Measurements from ENCODE around the gene PTPRA.
"Not testable (repeated sequence)": the region's sequence is repeated elsewhere in the genome, so short reads cannot be mapped to it uniquely, and the experiment has no call there.

The PTPRA gene, protein sequence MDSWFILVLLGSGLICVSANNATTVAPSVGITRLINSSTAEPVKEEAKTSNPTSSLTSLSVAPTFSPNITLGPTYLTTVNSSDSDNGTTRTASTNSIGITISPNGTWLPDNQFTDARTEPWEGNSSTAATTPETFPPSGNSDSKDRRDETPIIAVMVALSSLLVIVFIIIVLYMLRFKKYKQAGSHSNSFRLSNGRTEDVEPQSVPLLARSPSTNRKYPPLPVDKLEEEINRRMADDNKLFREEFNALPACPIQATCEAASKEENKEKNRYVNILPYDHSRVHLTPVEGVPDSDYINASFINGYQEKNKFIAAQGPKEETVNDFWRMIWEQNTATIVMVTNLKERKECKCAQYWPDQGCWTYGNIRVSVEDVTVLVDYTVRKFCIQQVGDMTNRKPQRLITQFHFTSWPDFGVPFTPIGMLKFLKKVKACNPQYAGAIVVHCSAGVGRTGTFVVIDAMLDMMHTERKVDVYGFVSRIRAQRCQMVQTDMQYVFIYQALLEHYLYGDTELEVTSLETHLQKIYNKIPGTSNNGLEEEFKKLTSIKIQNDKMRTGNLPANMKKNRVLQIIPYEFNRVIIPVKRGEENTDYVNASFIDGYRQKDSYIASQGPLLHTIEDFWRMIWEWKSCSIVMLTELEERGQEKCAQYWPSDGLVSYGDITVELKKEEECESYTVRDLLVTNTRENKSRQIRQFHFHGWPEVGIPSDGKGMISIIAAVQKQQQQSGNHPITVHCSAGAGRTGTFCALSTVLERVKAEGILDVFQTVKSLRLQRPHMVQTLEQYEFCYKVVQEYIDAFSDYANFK

DNA sequence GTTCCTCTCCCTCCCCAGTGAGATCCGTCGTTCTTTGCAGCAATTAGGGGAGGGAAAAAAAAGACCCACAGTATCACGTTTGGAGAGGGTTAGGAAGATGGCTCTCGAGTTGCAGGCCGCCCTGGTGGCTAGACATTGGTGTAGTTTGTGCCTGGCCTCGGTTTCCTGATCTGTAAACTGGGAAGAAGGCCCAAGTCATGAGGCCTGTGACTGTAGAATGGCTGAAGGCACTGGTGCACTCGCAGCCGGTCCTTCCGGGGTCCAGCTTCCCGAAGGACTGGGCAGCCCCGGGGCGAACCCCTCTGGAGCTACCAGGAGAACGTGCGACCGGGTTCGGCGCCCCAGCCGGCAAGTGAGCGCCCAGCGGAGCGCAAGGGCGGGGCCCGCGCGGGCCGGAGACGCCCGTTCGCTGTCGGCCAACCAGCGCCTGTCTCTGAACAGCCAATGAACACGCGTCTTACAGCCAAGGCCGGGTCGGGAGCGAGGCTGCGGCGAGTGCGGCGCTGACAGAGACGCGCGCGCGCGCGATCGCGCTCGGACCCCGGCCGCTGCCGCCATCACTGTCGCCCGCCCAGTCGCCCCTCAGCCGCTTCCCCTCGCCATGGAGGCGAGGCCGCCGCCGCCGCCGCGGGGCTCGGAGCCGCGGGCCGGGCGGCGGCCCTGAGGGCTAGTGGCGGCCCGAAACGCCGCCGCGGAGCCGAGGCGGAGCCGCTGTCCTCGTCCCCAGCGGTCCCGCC, at the start of gene PTPRA:
Gene PTPRA (plus strand): TSS at position 472 of the 737 bp plus-strand sequence. CDS start 90,797 bp downstream, outside the sequence.
- DNase-seq: peak; percentile 65

DNA sequence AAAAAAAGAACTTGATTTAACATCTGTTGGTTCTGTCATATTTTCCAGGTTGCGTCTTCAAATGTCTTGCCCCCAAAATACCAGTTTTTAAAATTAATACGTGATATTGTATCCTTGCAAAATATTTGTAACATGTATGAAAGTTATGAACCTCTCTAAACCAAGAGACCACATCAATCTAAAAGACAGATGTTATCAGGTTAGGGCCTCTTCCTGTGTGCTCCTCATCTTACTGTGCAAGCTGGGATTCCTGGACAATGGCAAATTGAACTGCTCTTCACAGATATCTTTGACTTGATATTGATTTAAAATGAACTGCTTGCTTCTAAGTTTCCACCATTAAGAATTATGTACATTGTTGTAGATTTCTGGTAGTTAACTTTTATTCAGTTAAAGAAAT, 47.5 kb upstream of the PTPRA start:
- no peak for DNase-seq

DNA sequence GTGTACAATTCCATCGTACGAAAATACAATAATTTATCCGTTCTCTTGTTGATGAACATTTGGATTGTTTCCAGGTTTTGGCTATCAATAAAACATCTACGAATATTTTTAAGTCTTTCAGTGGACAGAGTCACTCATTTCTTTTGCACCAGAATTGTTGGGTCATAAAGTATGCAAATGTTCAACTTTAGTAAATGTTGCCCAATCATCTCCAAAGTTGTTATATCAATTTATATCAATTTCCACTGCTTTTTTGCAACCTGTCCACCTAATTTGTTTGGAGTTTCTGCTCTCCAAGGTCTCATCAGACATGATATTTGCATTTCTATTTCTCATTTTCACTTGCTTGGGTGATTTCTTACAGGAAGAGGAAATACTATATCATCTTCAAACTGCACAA, 46.6 kb upstream of the PTPRA start:
- no peak for DNase-seq

DNA sequence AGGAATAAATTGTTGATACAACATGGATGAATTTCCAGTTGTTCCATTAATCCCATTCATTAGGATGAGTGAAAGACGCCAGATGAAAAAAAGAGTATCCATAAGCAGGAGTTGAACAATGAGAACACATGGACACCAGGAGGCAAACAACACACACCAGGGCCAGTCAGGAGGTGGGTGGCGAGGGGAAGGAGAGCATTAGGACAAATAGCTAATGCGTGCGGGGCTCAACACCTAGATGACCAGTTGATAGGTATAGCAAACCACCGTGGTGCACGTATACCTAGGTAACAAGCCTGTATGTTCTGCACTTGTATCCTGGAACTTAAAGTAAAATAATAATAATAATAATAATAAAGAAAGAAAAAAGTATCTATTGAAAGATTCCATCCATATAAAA, 43.9 kb upstream of the PTPRA start:
- no peak for DNase-seq

DNA sequence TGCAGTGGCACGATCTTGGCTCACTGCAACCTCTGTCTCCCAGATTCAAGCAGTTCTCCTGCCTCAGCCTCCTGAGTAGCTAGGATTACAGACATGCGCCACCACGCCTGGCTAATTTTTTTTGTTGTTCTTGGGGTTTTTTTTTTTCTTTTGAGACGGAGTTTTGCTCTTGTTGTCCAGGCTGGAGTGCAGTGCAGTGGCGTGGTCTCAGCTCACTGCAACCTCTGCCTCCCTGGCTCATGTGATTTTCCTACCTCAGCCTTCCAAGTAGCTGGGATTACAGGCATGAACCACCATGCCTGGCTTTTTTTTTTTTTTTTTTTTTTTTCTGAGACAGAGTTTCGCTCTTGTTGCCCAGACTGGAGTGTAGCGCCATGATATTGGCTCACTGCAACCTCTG, 42.1 kb upstream of the PTPRA start:
- DNase-seq: not testable (repeated sequence)

DNA sequence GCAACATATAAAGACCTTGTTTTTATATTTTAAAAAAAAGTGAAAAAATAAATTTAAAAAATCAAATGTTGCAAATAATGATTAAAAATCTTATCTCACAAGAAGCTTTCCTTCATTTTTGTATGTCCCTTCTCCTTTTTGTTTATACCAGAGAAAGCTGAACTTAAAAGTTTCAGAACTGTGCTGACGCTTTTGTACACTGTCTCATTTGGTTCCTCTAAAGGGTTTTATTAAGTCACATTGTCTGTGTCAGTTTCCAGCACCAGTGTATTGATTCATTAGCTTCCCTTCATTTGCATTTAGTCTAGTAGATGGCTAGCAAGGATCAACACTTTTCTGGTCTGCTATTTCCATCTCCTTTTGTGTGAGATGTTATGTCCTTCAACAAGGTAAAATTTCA, 39.5 kb upstream of the PTPRA start:
- DNase-seq: no peak

DNA sequence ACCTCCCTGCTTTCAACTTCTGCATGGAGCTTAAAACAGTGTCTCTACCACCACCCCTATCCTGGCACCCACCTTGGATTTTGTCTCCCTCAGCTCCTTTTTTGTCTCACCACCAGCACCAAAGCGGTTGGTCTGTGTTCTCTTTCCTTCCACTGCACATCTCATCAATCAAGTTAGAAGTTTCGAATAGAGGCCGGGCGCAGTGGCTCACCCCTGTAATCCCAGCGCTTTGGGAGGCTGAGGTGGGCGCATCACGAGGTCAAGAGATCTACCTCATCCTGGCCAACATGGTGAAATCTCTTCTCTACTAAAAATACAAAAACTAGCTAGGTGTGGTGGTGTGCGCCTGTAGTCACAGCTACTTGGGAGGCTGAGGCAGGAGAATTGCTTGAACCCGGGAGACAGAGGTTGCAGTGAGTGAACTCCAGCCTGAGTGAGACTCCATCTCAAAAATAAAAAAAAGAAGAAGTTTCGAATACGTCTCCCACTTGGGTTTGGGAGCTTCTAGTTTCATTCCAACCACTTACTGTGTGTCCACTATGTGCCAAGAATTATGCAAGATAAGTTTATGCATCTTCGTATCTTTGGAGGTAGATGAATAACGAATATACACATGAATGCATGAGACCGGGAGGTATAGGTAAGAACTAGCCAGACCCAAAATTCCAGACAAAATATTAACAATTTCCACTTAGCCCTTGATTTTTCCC, 38.7 kb upstream of the PTPRA start:
- no peak for DNase-seq

DNA sequence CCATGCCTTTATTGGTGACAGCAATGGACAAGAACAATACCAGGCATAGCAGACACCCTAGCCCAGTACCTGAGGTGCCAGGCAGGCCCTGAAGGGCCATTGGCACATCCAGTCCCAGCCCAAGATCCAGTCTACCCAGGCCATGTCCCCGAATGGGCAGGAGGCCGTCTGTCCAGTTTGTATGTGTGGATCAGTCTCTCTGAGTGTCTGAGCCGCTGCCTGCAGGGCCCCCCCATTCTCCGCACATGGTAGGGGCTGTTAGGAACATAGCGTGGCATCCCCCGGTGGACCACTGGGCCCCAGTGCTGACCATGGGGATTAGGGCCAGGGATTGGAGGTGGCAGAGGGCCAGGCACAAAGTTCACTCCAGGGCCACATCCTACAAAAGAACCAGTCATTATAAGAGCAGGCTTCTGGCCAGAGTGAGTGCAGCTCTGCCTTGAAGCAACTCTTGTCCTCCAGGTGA, 37.9 kb upstream of the PTPRA start:
- no peak for DNase-seq

DNA sequence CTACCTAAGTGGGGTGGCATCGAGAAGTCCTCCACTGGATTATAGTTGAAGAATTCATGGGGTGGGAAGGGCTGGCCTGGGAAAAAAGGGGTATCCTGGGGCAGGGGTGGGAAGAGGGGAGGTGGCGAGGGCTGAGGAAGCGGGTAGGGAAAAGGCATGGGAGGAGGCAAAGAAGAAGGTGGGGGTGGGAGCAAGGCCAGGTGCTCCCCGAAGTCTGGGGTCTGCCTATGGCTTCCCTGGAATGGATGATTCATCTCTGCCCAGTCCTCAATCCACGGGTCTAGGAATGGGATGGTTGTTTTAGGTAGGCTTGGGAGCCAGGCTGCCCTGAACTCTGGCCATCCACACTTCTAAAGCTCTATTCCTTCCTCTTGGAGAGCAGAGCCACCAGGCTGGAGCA, 37.2 kb upstream of the PTPRA start:
- DNase-seq: no peak

DNA sequence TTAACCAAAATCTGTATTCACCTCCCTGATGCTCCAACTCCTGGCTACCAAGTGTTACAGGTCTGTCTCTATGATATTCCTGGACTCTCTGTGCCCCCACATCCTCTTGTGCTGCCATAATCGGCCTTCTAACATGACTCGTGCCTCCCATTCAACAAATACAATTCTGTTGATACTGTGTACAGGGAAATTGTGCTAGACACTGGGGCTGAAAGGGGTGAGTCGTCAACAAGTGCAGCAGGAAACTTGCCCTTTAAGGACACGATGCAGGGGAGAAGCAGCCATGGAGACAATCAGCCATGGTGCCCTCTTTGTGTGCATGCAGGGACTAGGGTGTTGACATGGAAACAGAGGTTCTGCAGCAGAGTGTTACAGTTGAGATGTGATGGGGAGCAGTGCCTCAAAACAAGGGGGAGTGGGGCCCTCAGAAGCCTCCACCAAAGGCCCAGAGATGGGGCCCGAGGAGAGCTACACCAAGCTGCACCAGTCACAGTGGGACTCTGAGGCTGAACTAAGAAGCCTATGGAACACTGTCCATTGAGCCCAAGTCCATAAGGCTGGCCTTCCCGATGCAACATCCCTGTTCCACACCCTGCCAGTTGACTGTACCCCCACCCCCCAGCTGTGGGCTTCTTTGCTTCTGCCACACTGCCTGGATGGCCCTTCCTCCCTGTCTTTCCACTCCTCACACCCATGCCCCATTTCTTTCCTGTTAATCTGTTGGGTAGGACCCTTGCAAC, 35.9 kb upstream of the PTPRA start:
- no peak for DNase-seq

DNA sequence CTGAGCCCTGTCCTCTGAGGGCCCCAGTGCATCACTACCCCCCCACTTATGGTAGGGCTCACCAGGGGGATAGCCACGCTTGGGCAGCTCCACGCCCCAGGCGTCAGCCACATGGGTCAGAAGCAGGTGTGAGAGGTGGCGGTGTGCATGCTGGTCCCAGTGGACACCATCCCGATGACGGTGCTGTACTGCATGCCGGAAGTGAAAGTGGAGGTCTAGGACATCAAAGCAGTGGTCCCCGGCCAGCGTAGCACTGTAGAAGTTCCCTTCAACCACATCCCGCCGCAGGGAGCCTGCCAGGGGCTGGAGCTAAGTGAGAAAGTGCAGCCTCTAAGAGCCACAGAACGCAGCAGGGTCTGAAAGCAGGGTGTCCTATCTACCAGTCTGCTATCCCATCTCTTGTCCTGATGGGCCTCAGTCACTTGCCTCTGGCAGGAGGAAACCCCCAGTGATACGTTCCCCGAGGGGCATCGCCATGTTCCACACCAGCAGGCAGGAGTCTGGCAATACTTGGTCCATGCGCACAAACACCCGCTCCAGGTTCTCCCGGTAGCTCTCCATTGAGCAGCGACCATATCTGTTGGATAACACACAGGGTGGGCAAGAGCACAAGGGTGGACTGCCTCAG, 35.0 kb upstream of the PTPRA start:
- DNase-seq: no peak

DNA sequence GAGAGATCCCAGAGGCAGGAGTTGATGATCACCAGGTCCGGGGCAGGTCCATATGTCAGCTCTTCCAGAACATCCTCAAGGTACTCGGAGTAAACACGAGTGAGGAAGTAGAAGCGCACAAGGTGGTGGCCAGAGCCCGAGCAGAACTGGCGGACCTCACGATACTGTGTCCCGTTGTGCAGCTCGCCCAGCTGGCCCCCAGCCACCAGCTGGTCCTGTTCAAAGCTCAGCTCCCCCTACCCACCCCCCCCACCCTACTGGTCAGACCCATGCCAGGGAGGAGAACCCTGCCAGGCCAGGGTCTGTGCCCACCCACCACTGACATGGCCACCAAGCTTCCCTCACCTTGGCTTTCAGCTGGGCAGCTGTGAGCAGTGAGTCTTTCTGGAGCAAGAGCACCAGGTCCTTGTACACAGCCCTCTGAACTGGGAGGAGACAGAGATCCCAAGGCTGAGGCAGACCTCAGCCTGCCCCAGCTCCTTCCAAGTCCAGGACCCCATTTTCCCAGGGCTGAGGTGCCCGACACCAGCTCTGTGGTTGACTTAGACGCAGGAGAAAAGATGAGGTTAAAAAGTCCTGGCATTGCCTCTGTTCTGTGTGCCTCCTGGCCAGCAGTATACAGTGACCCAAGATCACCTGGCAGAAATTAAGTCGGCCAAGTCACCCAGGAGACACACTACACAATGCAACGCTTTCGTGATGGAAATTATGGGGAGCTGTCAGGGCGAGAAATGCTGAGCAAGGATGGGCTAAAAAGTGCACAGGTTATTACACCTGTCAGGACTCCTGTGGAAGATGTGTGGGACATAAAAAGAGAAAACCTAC, 34.2 kb upstream of the PTPRA start:
- no peak for DNase-seq

DNA sequence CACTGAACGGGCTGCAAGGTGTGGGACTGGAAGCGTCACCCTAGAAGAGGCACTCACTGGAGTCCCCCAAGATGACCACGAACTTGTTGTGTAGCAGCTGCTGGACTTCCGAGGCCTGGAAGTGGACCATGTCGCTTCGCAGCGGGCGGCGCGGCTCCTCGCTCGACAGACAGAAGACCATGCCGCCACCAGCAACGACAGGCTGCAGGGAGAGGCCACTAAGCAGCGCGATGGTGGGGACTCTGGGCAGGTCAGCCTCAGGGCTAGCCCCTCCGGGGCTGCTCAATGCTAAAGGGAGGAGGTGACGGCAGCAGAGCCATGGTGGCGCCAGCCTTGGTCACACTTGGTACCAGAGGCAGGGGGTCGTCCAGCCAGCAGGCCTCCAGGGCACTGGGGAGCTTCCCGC, 33.5 kb upstream of the PTPRA start:
- DNase-seq: no peak

DNA sequence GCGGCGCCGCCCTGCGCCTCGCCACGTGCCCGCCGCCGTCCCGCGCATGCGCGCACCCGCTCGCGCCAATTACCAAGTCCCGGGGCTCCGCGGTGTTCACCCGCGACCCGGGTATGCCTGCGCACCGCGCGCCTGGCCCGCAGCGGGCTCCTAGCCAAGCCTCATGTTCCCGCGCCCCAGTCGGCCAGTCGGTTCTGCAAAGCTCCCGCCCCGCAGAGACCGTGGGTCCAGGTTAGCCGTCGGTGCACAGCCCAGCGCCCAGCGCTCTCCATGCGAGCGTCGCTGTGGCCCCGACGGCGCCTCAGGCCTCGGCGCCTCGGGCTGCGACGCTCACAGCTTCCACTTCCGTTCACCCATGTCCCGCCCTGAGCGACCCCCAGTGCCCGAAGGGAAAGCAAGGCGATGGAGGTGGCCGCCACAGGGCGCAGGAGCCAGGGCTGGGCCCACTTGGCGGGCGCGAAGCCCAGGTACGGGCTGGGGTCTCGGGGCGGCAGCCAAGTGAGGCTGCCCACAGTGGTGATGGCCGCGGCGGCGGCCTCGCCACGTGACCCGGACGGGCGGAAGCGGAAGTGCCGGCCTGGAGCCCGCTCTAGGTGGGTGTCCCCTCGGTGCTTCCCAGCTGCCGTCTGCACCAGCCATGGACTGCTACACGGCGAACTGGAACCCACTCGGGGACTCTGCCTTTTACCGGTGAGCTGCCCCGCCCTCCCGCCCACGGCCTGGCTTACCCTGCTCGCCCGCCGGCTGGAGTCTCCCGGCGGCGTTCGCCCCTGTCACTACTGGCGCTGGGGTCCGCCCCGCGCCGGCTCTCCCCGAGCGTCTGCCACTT, 32.9 kb upstream of the PTPRA start, which contains the start of the genes PCED1A and VPS16:
Gene PCED1A (minus strand): TSS at position 518 of the 829 bp plus-strand sequence. CDS start 743 bp downstream, outside the sequence.
Gene VPS16 (plus strand): TSS at position 608 of the 829 bp plus-strand sequence. CDS start 30 bp downstream, at position 638.
- peak; percentile 52 for DNase-seq

DNA sequence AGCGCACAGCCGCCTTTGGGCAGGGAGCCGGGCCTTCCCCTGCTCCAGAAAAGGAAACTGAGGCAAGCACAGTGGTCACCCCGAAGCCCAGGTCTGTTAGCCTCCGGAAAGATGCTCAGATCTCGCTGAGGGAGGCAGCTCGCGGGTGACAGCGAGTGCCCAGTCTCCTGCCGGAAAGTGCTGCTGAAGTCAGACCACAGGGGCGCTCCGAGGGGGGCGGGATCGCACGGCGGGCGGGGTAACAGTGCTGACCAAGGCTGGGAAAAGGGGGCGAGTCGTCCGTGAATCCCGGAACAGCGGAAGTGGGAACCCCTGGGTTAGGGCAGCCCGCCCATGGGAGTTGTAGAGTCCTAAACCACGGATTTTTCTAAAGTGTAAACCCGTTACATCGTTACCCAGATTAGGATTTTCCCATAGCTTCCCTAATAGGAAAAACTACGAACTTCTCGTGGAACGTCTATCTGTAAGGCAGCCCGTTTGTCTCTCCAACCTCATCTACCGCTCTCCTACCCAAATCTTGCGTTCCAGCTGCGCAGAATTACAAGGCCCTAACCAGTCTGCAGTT, 32.2 kb upstream of the PTPRA start:
- peak; percentile 10 for DNase-seq

DNA sequence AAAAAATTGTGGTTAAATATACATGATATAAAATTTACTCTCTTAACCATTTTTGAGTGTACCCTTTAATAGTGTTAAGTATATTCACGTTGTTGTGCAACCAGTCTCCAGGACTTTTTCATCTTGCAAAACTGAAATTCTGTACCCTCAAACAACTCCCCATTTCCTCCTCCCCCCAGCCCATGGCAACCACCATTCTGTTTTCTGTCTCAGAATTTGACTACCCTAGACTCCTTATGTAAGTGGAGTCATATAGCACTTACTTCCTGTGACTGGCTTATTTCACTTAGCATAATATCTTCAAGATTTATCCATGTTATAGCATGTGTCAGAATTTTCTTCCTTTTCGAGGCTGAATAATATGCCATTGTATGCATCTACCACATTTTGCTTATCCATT, 27.7 kb upstream of the PTPRA start:
- DNase-seq: no peak

DNA sequence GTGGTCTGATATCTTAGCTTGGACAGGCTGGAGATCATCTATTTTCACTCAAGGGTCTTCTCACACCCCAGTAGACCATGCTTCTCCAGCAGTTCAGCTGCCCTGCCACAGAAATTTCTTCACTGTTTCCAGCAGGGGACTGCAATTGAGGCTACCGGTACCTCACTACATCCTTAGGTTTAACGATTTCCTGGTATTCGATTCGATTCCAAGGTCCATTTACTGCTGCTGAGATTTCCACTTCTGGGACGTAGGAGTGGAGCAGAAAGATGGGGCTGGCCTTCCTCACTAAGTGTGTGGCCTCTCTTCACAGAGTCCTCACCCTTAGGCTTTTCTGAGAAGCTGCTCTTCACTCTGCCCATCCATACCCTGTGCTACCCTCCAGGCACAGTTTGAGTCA, 26.6 kb upstream of the PTPRA start:
- no peak for DNase-seq

DNA sequence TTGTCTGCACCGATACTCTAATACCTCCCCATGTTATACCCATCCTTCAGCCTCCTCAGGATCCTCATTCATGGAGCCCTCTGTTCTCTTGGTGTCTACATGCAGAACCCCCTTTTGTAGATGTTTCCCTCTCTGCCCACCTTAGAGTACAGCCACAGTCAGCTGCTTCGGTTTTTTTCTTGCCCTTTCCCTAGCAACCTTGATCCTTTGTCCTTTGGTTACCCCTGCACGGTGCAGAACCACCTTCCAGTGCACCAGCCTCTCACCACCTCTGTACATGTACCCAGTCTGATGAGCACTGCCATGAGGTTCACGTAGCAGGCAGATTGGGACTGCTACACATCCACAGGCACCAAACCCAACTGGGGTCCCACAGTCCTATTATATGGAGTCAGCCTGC, 25.5 kb upstream of the PTPRA start:
- no peak for DNase-seq

DNA sequence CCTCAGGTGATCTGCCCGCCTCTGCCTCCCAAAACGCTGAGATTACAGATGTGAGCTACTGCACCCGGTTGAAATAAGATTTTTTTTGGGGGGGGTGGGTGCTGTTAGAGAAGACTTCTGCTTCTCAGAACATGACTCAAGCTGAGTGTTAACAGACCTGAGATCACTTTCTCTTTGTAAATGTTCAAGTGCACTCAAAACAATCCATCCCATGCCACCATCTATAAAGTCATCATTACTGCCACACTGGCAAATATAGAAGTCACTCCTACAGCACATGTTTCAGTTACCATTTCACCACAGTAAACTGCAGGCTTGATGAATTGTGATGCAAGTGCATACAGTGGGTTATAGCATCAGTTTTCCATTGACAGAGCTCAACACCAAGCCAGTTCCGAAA, 23.8 kb upstream of the PTPRA start:
- DNase-seq: no peak

All from DMS79 treated with DMSO at 0.1 percent for 48 hours (cell line).